GM12878 (cell line): ENCODE measurements around the gene DDX51. TPM values are rescaled to one million over a fixed set of nuclear protein-coding genes. Genes with fewer than 3 reads are reported as not detected.
A peak's percentile ranks its signal among the peaks of the same experiment; 100 is the strongest.

Experiments used
- ATAC-seq: fragments of 200-7000 bp; cut with Tn5 transposase; 3 replicates; pipeline ENCODE4 v1.9.1; 2020; ENCODE audit warnings: mild to moderate bottlenecking, moderate library complexity
- BruUV-seq: library from RNA; stranded (reverse); fragments of 400-500 nt; replicated peaks from 2 replicates; lab custom pipeline; 2021; lab: Mats Ljungman, UMichigan
- CTCF ChIA-PET: fragments of 300-600 bp; sonication (Branson Sonifier 250); formaldehyde crosslinking; extraction: SDS; loops from one replicate; lab custom pipeline; 2021; ENCODE audit warnings: inconsistent platforms; lab: Yijun Ruan, JAX
- POLR2A ChIA-PET: fragments of 350-600 bp; formaldehyde crosslinking; extraction: SDS; loops from one replicate; lab custom pipeline; 2021; ENCODE audit warnings: inconsistent platforms; lab: Charles Lee
- RAD21 ChIA-PET: fragments of 300-600 bp; sonication (Branson Sonifier 250); formaldehyde crosslinking; loops from one replicate; lab custom pipeline; 2023; ENCODE audit warnings: antibody characterized with exemption; ENCODE audit not compliant: unreplicated experiment; lab: Charles Lee
- SMC1A ChIA-PET: fragments of 300-600 bp; sonication (Branson Sonifier 250); formaldehyde crosslinking; loops from one replicate; lab custom pipeline; 2023; ENCODE audit not compliant: unreplicated experiment, uncharacterized antibody; lab: Charles Lee
- DNase-seq: peaks from one replicate; pipeline ENCODE4 v3.0.0-alpha.2; 2011; ENCODE audit warnings: low read depth, low spot score
- FAIRE-seq: peaks from 3 replicates; lab custom pipeline; 2011; peaks lifted over from hg19 to GRCh38; lab: Jason Lieb, UNC
- H2AFZ ChIP-seq: 2 replicates; pipeline ENCODE4 v1.6.0; 2011; ENCODE audit warnings: low read depth, low read length, control low read depth; ENCODE audit not compliant: control insufficient read depth
- H3K27ac ChIP-seq: 2 replicates; pipeline ENCODE4 v1.5.1; 2011; ENCODE audit warnings: control low read depth; ENCODE audit not compliant: control insufficient read depth, insufficient read depth
- H3K27me3 ChIP-seq, 2 experiments: replicated peaks in 1 of 2; 2 replicates each; pipeline versions ENCODE4 v1.6.0 to v1.6.1; 2011; ENCODE audit warnings: low read length in 1 of 2; ENCODE audit not compliant: control insufficient read depth in 2 of 2, insufficient read depth in 2 of 2
- H3K36me3 ChIP-seq, 2 experiments: 2 replicates each; pipeline ENCODE4 v1.5.1; 2011; ENCODE audit warnings: low read length in 1 of 2; ENCODE audit not compliant: control insufficient read depth in 2 of 2, insufficient read depth in 2 of 2
- H3K4me1 ChIP-seq: 2 replicates; pipeline ENCODE4 v1.6.1; 2011; ENCODE audit warnings: mild to moderate bottlenecking, low read length, moderate library complexity, mixed read lengths; ENCODE audit not compliant: control insufficient read depth, insufficient read depth
- H3K4me2 ChIP-seq: 2 replicates; pipeline ENCODE4 v1.6.0; 2011; ENCODE audit warnings: control low read depth; ENCODE audit not compliant: control insufficient read depth, insufficient read depth
- H3K4me3 ChIP-seq: fragments of 200-600 bp; sonication (generic); 2 replicates; pipeline ENCODE4 v1.5.1; 2016
- H3K79me2 ChIP-seq: 2 replicates; pipeline ENCODE4 v1.6.0; 2011; ENCODE audit warnings: low read length; ENCODE audit not compliant: control insufficient read depth, insufficient read depth
- H3K9ac ChIP-seq: 2 replicates; pipeline ENCODE4 v1.8.0; 2011; ENCODE audit warnings: low read length, control low read depth, mixed read lengths; ENCODE audit not compliant: control insufficient read depth, insufficient read depth
- H3K9me3 ChIP-seq: replicated peaks from 3 replicates; pipeline ENCODE4 v1.5.1; 2011; ENCODE audit warnings: mild to moderate bottlenecking, low read length; ENCODE audit not compliant: control insufficient read depth, insufficient read depth
- H4K20me1 ChIP-seq: 2 replicates; pipeline ENCODE4 v1.6.0; 2011; ENCODE audit not compliant: control insufficient read depth, insufficient read depth
- ASH2L ChIP-seq: fragments of 300-600, 200-600 bp; sonication (generic); IDR thresholded peaks from 2 replicates; pipeline ENCODE4 v1.6.1; 2017; ENCODE audit warnings: low read depth, mild to moderate bottlenecking, borderline replicate concordance
- ATF2 ChIP-seq: IDR thresholded peaks from 2 replicates; pipeline ENCODE4 v1.6.1; 2012; ENCODE audit warnings: low read length, inconsistent platforms
- CBX5 ChIP-seq: sonication (generic); IDR thresholded peaks from 2 replicates; pipeline ENCODE4 v1.6.1; 2016; ENCODE audit warnings: low read depth, moderate library complexity, mild to moderate bottlenecking, inconsistent platforms
- EED ChIP-seq: sonication (generic); IDR thresholded peaks from 2 replicates; pipeline ENCODE4 v1.6.1; 2016; ENCODE audit warnings: antibody characterized with exemption, low read depth
- EGR1 ChIP-seq, 2 experiments: IDR thresholded peaks; 1 replicate in 1 of 2; 2 replicates in 1 of 2; pipeline ENCODE4 v1.6.1; 2011 to 2012; ENCODE audit warnings: low read depth in 2 of 2, low read length in 2 of 2, borderline replicate concordance in 1 of 2, mild to moderate bottlenecking in 1 of 2, moderate library complexity in 1 of 2
- IRF5 ChIP-seq: fragments of 450-650 bp; IDR thresholded peaks from 2 replicates; pipeline ENCODE4 v1.6.1; 2017; ENCODE audit warnings: borderline replicate concordance
- NRF1 ChIP-seq: conservative IDR thresholded peaks from 2 replicates; pipeline ENCODE4 v1.6.1; 2011; ENCODE audit warnings: mild to moderate bottlenecking, low read depth, low read length, improper control_type of control experiment
- POU2F2 ChIP-seq: IDR thresholded peaks from 3 replicates; pipeline ENCODE4 v1.6.1; 2011; ENCODE audit warnings: low read depth, mild to moderate bottlenecking, low read length, borderline replicate concordance
- PRDM15 ChIP-seq: fragments of 450-650 bp; formaldehyde crosslinking; IDR thresholded peaks from 2 replicates; pipeline ENCODE4 v1.4.0; 2020; ENCODE audit warnings: mild to moderate bottlenecking, moderate library complexity
- ZBED1 ChIP-seq: IDR thresholded peaks from 2 replicates; pipeline ENCODE4 v1.6.1; 2016; ENCODE audit warnings: borderline replicate concordance
- ZBTB33 ChIP-seq: fragments of 450-650 bp; IDR thresholded peaks from 2 replicates; pipeline ENCODE4 v1.6.1; 2017; ENCODE audit warnings: mild to moderate bottlenecking
- WGBS: methylation state at CpG from one replicate; pipeline ENCODE4 v1.1.6; 2016; ENCODE audit warnings: low lambda C conversion rate; ENCODE audit not compliant: insufficient replicate concordance, insufficient coverage; ENCODE audit errors: missing lambda C conversion rate; 5-methylcytosine and 5-hydroxymethylcytosine counted together
- in situ Hi-C: fragments of 300-500 bp; cut with MboI; formaldehyde crosslinking; loops from 9 replicates; pipeline ENCODE4 v1.14.3; 2018; ENCODE audit warnings: mixed read lengths
- intact Hi-C: fragments of 100-400 bp; cut with micrococcal nuclease; formaldehyde crosslinking; loops from one replicate; pipeline ENCODE4 v1.14.2; 2022; ENCODE audit not compliant: unreplicated experiment
- polyA plus RNA-seq, 11 experiments: library from polyadenylated mRNA; depleted of rRNA in 4 of 11; unstranded in 6 of 11; stranded (reverse) in 5 of 11; fragments of >200 nt; fragmentation: Nextera tagmentation in 4 of 11; fragmentation: Illumina TruSeq in 1 of 11; extraction: Ambion mirVana in 4 of 11; extraction: Trizol in 1 of 11; gene quantifications; 1 replicate in 1 of 11; 2 replicates in 10 of 11; pipeline versions ENCODE4 v1.2.1 to v1.2.3, GENCODE V29; 2011 to 2016; ENCODE audit warnings: inconsistent platforms in 2 of 11, missing spikeins in 2 of 11, low read depth in 1 of 11
- total RNA-seq, 4 experiments: library from RNA; depleted of rRNA in 3 of 4; stranded (reverse); fragments of >200 nt in 3 of 4; fragmentation: Illumina TruSeq in 1 of 4; extraction: Trizol in 1 of 4; gene quantifications; 2 replicates each; pipeline versions ENCODE4 v1.2.1 to v1.2.3, GENCODE V29; 2013 to 2021
- TF ChIP-seq, protein P1 (sequence below): IDR thresholded peaks from 2 replicates; pipeline ENCODE4 v1.6.1; 2011; ENCODE audit warnings: low read depth, low read length, improper control_type of control experiment, borderline replicate concordance

The DDX51 gene
- total and polyA plus RNA-seq, 10 of the 15 experiments (the other 5 are each of a cell fraction or from before 2014, with no cell fraction given), result 0.97 to 29.1 (median 9.8) TPM

GRCh38 chr12:132162508-132163031 is 18.5 kb upstream of the DDX51 start:
- H3K27ac ChIP-seq, result no peak overlapping the region
- H3K27me3 ChIP-seq, result no peaks in the 10 kb centered on the region
- ChIA-PET RAD21 (interaction anchor here (1.1 kb wide), 1 partner anchor 56 kb away, joined by 3 read pairs; no protein-coding TSS in a partner anchor), SMC1A (no interaction called here), POLR2A (interaction anchor here (0.6 kb wide), 1 partner anchor 208 kb away, joined by 9 read pairs; no protein-coding TSS in a partner anchor), CTCF (interaction anchor here (1.8 kb wide), 1 partner anchor 9 kb away, joined by 6 read pairs; no protein-coding TSS in a partner anchor)
- H3K79me2 ChIP-seq, result no peaks in the 10 kb centered on the region
- BruUV-seq, result no TSS peak
- FAIRE-seq (no peak), ATAC-seq (peak; percentile 35), DNase-seq (no peak)
- no peaks in the 10 kb centered on the region for H3K4me1 ChIP-seq
- no peak overlapping the region for H3K4me2 ChIP-seq
- in situ Hi-C loops (no loop called here), intact Hi-C loops (no loop called here)
- no peak overlapping the region for H3K9ac ChIP-seq
- H3K9me3 ChIP-seq, result no peaks in the 10 kb centered on the region; the same call in 1 of the 3 replicates
- H3K36me3 ChIP-seq, result peaks cover 0 to 5% of the 10 kb centered on the region in 2 experiments; a peak in 3 of 4 replicates
- H4K20me1 ChIP-seq, result no peaks in the 10 kb centered on the region
- H3K4me3 ChIP-seq, result no peak overlapping the region
- 28% methylated on average over 17 of the region's 17 CpGs for WGBS
- no peak overlapping the region for H2AFZ ChIP-seq
- TF ChIP-seq ATF2 (no peak), PRDM15 (CRISPR knock-in tag) (no peak), POU2F2 (no peak), EGR1 (IDR thresholded peaks at IDR 0.05; ENCODE audit: borderline replicate concordance in 1 of 2, low read depth in 2 of 2, low read length in 2 of 2) (no peak), ASH2L (no peak), ZBTB33 (no peak), EED (no peak), IRF5 (no peak), ZBED1 (no peak), CBX5 (no peak), NRF1 (no peak)
- TF ChIP-seq, protein P1, sequence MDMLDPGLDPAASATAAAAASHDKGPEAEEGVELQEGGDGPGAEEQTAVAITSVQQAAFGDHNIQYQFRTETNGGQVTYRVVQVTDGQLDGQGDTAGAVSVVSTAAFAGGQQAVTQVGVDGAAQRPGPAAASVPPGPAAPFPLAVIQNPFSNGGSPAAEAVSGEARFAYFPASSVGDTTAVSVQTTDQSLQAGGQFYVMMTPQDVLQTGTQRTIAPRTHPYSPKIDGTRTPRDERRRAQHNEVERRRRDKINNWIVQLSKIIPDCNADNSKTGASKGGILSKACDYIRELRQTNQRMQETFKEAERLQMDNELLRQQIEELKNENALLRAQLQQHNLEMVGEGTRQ, result no peak
